Endothelial cell of umbilical vein (primary cell): Measurements from ENCODE around the gene IP6K3. TPM values are rescaled to one million over a fixed set of nuclear protein-coding genes. Genes with fewer than 3 reads are reported as not detected.

Experiments
- BruUV-seq: library from RNA; stranded (reverse); fragments of 400-500 nt; replicated peaks from 2 replicates; lab custom pipeline; 2021; lab: Mats Ljungman, UMichigan
- CTCF ChIA-PET: fragments of 300-600, 350-600 bp; sonication (Branson Sonifier 250); formaldehyde crosslinking; loops from one replicate; lab custom pipeline; 2021; ENCODE audit warnings: antibody characterized with exemption, inconsistent platforms; lab: Charles Lee
- POLR2A ChIA-PET: fragments of 300-600, 350-600 bp; sonication (Branson Sonifier 250); formaldehyde crosslinking; loops from one replicate; lab custom pipeline; 2021; ENCODE audit warnings: antibody characterized with exemption, inconsistent platforms; lab: Charles Lee
- DNase-seq: peaks from one replicate; pipeline ENCODE4 v3.0.0-alpha.2; 2011; ENCODE audit warnings: low read depth, low spot score
- FAIRE-seq: peaks from 2 replicates; lab custom pipeline; 2011; peaks lifted over from hg19 to GRCh38; lab: Jason Lieb, UNC
- H2AFZ ChIP-seq: 2 replicates; pipeline ENCODE4 v1.6.0; 2012; ENCODE audit warnings: low read depth, low read length, control low read depth, inconsistent platforms
- H3K27ac ChIP-seq: 2 replicates; pipeline ENCODE4 v1.5.1; 2011; ENCODE audit warnings: low read depth, mild to moderate bottlenecking, control low read depth, low read length, moderate library complexity; ENCODE audit not compliant: insufficient read depth
- H3K27me3 ChIP-seq, 2 experiments: 2 replicates each; pipeline versions ENCODE4 v1.6.0 to v1.6.1; 2011; ENCODE audit warnings: low read length in 2 of 2, mixed read lengths in 1 of 2; ENCODE audit not compliant: control insufficient read depth in 2 of 2, insufficient read depth in 2 of 2
- H3K36me3 ChIP-seq, 2 experiments: 2 replicates in 1 of 2; 3 replicates in 1 of 2; pipeline ENCODE4 v1.5.1; 2011; ENCODE audit warnings: low read length in 2 of 2, mild to moderate bottlenecking in 1 of 2, moderate library complexity in 1 of 2; ENCODE audit not compliant: control insufficient read depth in 2 of 2, insufficient read depth in 2 of 2; ENCODE audit errors: extremely low read depth in 1 of 2
- H3K4me1 ChIP-seq: 3 replicates; pipeline ENCODE4 v1.5.1; 2011; ENCODE audit warnings: mild to moderate bottlenecking, low read length; ENCODE audit not compliant: control insufficient read depth, insufficient read depth; ENCODE audit errors: extremely low read depth
- H3K4me2 ChIP-seq: 2 replicates; pipeline ENCODE4 v1.6.1; 2011; ENCODE audit warnings: low read length, control low read depth, mixed read lengths; ENCODE audit not compliant: insufficient read depth
- H3K4me3 ChIP-seq, 3 experiments: fragments of 200-600 bp in 1 of 3; sonication (generic), shearing (Covaris generic) in 1 of 3; replicated peaks in 1 of 3; 2 replicates each; pipeline ENCODE4 v1.5.1; 2011 to 2016; ENCODE audit warnings: control low read depth in 3 of 3, low read length in 3 of 3, mild to moderate bottlenecking in 2 of 3, inconsistent platforms in 1 of 3, low read depth in 1 of 3, moderate library complexity in 1 of 3; ENCODE audit not compliant: insufficient read depth in 1 of 3
- H3K79me2 ChIP-seq: 2 replicates; pipeline ENCODE4 v1.6.0; 2012; ENCODE audit warnings: low read length, inconsistent platforms; ENCODE audit not compliant: control insufficient read depth, insufficient read depth
- H3K9ac ChIP-seq: replicated peaks from 2 replicates; pipeline ENCODE3; 2011; ENCODE audit warnings: low read length, control low read depth; ENCODE audit not compliant: insufficient read depth; ENCODE audit errors: extremely low read depth
- H3K9me1 ChIP-seq: replicated peaks from 3 replicates; pipeline ENCODE4 v1.6.0; 2011; ENCODE audit warnings: mild to moderate bottlenecking, low read length; ENCODE audit not compliant: control insufficient read depth, insufficient read depth; ENCODE audit errors: extremely low read depth
- H3K9me3 ChIP-seq: replicated peaks from 2 replicates; pipeline ENCODE4 v1.5.1; 2012; ENCODE audit warnings: low read length, inconsistent platforms; ENCODE audit not compliant: control insufficient read depth, insufficient read depth
- H4K20me1 ChIP-seq: replicated peaks from 2 replicates; pipeline ENCODE3; 2011; ENCODE audit warnings: mild to moderate bottlenecking, low read length; ENCODE audit not compliant: control insufficient read depth, insufficient read depth; ENCODE audit errors: extremely low read depth
- EZH2 ChIP-seq: IDR thresholded peaks from 2 replicates; pipeline ENCODE4 v1.6.1; 2012; ENCODE audit warnings: borderline replicate concordance, low read depth, mild to moderate bottlenecking, moderate library complexity, low read length, inconsistent platforms; ENCODE audit not compliant: severe bottlenecking
- FOS ChIP-seq: IDR thresholded peaks from 2 replicates; pipeline ENCODE4 v1.6.1; 2011; ENCODE audit warnings: mild to moderate bottlenecking, low read length, moderate library complexity, borderline replicate concordance; ENCODE audit not compliant: insufficient read depth
- GATA2 ChIP-seq: IDR thresholded peaks from 2 replicates; pipeline ENCODE4 v1.7.0; 2011; ENCODE audit warnings: low read depth, mild to moderate bottlenecking, moderate library complexity, mixed read lengths, low read length; ENCODE audit not compliant: insufficient read length, insufficient read depth
- JUN ChIP-seq: IDR thresholded peaks from 2 replicates; pipeline ENCODE4 v1.6.1; 2011; ENCODE audit warnings: borderline replicate concordance, low read depth; ENCODE audit not compliant: insufficient read length, insufficient read depth
- MYC ChIP-seq: IDR thresholded peaks from one replicate; pipeline ENCODE4 v1.6.1; 2011; ENCODE audit warnings: mild to moderate bottlenecking, low read depth, low read length
- POLR2A ChIP-seq: IDR thresholded peaks from 2 replicates; pipeline ENCODE4 v1.6.1; 2012; ENCODE audit warnings: low read depth, mild to moderate bottlenecking, control low read depth, low read length
- POLR2AphosphoS5 ChIP-seq: IDR thresholded peaks from 2 replicates; pipeline ENCODE4 v1.6.1; 2012; ENCODE audit warnings: low read depth, mild to moderate bottlenecking, control low read depth, low read length, moderate library complexity; ENCODE audit not compliant: insufficient read depth
- dilution Hi-C: fragments of 300-500 bp; cut with MboI; formaldehyde crosslinking; loops from one replicate; pipeline ENCODE4 v1.15.0; 2019; ENCODE audit warnings: low sequenced_read_pairs; ENCODE audit not compliant: extremely low pct_ligation_motif_present
- intact Hi-C: fragments of 100-400 bp; cut with micrococcal nuclease; formaldehyde crosslinking; loops from one replicate; pipeline ENCODE4 v1.10.0; 2022
- polyA plus RNA-seq, 4 experiments: library from polyadenylated mRNA; depleted of rRNA in 3 of 4; stranded (reverse) in 3 of 4; unstranded in 1 of 4; fragments of >200 nt; gene quantifications; 2 replicates each; pipeline versions ENCODE4 v1.2.1 to v1.2.3, GENCODE V29; 2011 to 2012; ENCODE audit warnings: missing spikeins in 1 of 4
- total RNA-seq: library from RNA; stranded (reverse); gene quantifications from 2 replicates; pipeline ENCODE4 v1.2.3, GENCODE V29; 2021
- TF ChIP-seq, protein P1 (sequence below), 2 donors: IDR thresholded peaks; 1 replicate in 1 of 2; 2 replicates in 1 of 2; pipeline ENCODE4 v1.5.1; 2011; ENCODE audit warnings: low read length in 2 of 2, mild to moderate bottlenecking in 2 of 2, moderate library complexity in 2 of 2, control low read depth in 1 of 2, inconsistent platforms in 1 of 2, low read depth in 1 of 2; ENCODE audit not compliant: insufficient read depth in 1 of 2; ENCODE audit errors: extremely low read depth in 1 of 2
- TF ChIP-seq, protein P2 (sequence below): IDR thresholded peaks from 2 replicates; pipeline ENCODE4 v1.6.1; 2011; ENCODE audit not compliant: insufficient read depth, insufficient read length

IP6K3 gene
- total and polyA plus RNA-seq, 2 donors (not counting 3 experiments of a cell fraction or from before 2014, with no cell fraction given), result not detected

DNA sequence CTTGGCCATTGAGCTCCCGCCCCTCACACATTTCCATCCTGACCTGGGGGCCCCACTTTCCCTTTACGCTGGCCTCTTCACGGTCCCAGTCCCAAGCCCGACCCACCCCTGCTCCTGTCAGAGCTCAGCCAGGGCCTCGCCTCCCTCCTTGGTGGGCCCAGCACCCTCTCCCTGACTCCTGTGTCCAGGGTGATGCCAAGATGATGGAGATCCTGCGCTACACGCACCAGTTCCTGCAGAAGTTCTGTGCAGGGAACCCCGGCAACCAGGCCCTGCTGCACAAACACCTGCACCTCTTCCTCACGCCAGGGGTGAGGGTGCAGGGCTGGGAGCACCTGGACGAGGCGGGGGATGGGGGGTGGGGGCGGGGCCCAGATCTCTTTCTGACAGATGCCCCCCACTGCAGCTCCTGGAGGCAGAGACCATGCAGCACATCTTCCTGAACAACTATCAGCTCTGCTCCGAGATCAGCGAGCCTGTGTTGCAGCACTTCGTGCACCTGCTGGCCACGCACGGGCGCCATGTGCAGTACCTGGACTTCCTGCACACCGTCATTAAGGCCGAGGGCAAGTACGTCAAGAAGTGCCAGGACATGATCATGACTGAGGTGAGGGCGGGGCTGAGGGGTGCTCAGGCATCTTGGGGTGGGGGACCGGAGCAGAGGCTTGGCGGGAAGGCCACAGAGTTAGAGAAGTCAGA lies 68.3 kb downstream of the IP6K3 start:
- FAIRE-seq (no peak), DNase-seq (no peak)
- no peak overlapping the region for H3K4me2 ChIP-seq
- H3K79me2 ChIP-seq, result no peaks in the 10 kb centered on the region
- no peak overlapping the region for H2AFZ ChIP-seq
- dilution Hi-C loops, result no loop called here
- H3K9ac ChIP-seq, result no peak overlapping the region
- no peak overlapping the region for H3K4me3 ChIP-seq
- intact Hi-C loops, result no loop called here
- BruUV-seq, result no TSS peak
- H3K9me1 ChIP-seq, result no peaks in the 10 kb centered on the region
- no peak for TF ChIP-seq MYC
- TF ChIP-seq, protein P1, sequence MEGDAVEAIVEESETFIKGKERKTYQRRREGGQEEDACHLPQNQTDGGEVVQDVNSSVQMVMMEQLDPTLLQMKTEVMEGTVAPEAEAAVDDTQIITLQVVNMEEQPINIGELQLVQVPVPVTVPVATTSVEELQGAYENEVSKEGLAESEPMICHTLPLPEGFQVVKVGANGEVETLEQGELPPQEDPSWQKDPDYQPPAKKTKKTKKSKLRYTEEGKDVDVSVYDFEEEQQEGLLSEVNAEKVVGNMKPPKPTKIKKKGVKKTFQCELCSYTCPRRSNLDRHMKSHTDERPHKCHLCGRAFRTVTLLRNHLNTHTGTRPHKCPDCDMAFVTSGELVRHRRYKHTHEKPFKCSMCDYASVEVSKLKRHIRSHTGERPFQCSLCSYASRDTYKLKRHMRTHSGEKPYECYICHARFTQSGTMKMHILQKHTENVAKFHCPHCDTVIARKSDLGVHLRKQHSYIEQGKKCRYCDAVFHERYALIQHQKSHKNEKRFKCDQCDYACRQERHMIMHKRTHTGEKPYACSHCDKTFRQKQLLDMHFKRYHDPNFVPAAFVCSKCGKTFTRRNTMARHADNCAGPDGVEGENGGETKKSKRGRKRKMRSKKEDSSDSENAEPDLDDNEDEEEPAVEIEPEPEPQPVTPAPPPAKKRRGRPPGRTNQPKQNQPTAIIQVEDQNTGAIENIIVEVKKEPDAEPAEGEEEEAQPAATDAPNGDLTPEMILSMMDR (IDR thresholded peaks at IDR 0.05; ENCODE audit: extremely low read depth in 1 of 2, insufficient read depth in 1 of 2, low read depth in 1 of 2, low read length in 2 of 2), result no peak
- TF ChIP-seq FOS, result no peak
- no peak for TF ChIP-seq GATA2
- TF ChIP-seq, protein P2, sequence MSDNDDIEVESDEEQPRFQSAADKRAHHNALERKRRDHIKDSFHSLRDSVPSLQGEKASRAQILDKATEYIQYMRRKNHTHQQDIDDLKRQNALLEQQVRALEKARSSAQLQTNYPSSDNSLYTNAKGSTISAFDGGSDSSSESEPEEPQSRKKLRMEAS, result no peak
- no peak for TF ChIP-seq JUN
- no peak for TF ChIP-seq POLR2AphosphoS5
- TF ChIP-seq EZH2, result no peak
- TF ChIP-seq POLR2A, result no peak
- H3K36me3 ChIP-seq, result peaks cover 8 to 32% of the 10 kb centered on the region in 2 experiments
- CTCF ChIA-PET, result no interaction called here
- H3K27me3 ChIP-seq, result no peaks in the 10 kb centered on the region
- H3K27ac ChIP-seq, result no peak overlapping the region
- H4K20me1 ChIP-seq, result no peaks in the 10 kb centered on the region
- no peaks in the 10 kb centered on the region for H3K9me3 ChIP-seq
- H3K4me1 ChIP-seq, result peaks cover 17% of the 10 kb centered on the region
- POLR2A ChIA-PET, result no interaction called here
